ENCODE data around the gene SMG6. TPM values are rescaled to one million over a fixed set of nuclear protein-coding genes. Genes with fewer than 3 reads are reported as not detected.
A peak's percentile ranks its signal among the peaks of the same experiment; 100 is the strongest.

SMG6 gene
- total and polyA plus RNA-seq, 2 of the 13 experiments (the other 11 are each of a cell fraction or from before 2014, with no cell fraction given), result 4.6 to 14.6 TPM

- TF ChIP-seq ZNF646 (CRISPR knock-in tag; IDR thresholded peaks at IDR 0.05) (no peak; the same call in 1 of the 2 replicates), ZNF790 (CRISPR knock-in tag; IDR thresholded peaks at IDR 0.05; ENCODE audit: borderline replicate concordance) (peak; percentile 78; the same call in 1 of the 2 replicates), YY1 (IDR thresholded peaks at IDR 0.05; ENCODE audit: insufficient read depth, insufficient replicate concordance, low read depth, low read length) (peak; percentile 95), NAIF1 (CRISPR knock-in tag; IDR thresholded peaks at IDR 0.05; ENCODE audit: borderline replicate concordance) (0 out of 2 replicates have a peak, but pooled peaks have one; percentile 59), ZNF34 (CRISPR knock-in tag; IDR thresholded peaks at IDR 0.05; ENCODE audit: borderline replicate concordance) (peak; percentile 17; the same call in 1 of the 2 replicates), PHF8 (CRISPR knock-in tag; IDR thresholded peaks at IDR 0.05) (peak; percentile 96), ZNF512 (CRISPR knock-in tag; IDR thresholded peaks at IDR 0.05) (no peak), TCF7L2 (IDR thresholded peaks at IDR 0.05; ENCODE audit: low read depth, low read length) (no peak), ZNF414 (CRISPR knock-in tag; IDR thresholded peaks at IDR 0.05) (peak; percentile 56; the same call in 1 of the 2 replicates), CREBL2 (CRISPR knock-in tag; IDR thresholded peaks at IDR 0.05; ENCODE audit: borderline replicate concordance) (peak; percentile 52; the same call in 1 of the 2 replicates), NFKB2 (CRISPR knock-in tag; IDR thresholded peaks at IDR 0.05; ENCODE audit: borderline replicate concordance) (no peak; the same call in 1 of the 2 replicates), ZBED4 (CRISPR knock-in tag; IDR thresholded peaks at IDR 0.05; ENCODE audit: borderline replicate concordance) (peak; percentile 68), ZNF446 (CRISPR knock-in tag; IDR thresholded peaks at IDR 0.05) (peak; percentile 72; the same call in 1 of the 2 replicates), NR2F2 (IDR thresholded peaks at IDR 0.05; ENCODE audit: borderline replicate concordance, low read depth) (peak; percentile 48; the same call in 1 of the 2 replicates), GATAD1 (CRISPR knock-in tag; IDR thresholded peaks at IDR 0.05) (peak; percentile 99)
Measured at GRCh38 chr17:2336215-2336851, 32.7 kb upstream of the SMG6 start, which contains the start of gene TSR1 (continued).

Measured in HepG2 (cell line).